HEK293 (cell line): ENCODE data around the gene PSAP.

Experiments
- ATF2 ChIP-seq: fragments of 450-650 bp; formaldehyde crosslinking; IDR thresholded peaks from 2 replicates; pipeline ENCODE4 v1.5.1; 2016; ENCODE audit warnings: missing biosample characterization, missing genetic modification characterization, low read depth
- ZNF10 ChIP-seq: fragments of 450-650 bp; formaldehyde crosslinking; IDR thresholded peaks from 2 replicates; pipeline ENCODE4 v1.5.1; 2017; ENCODE audit warnings: missing biosample characterization, missing genetic modification characterization
- ZNF133 ChIP-seq: fragments of 450-650 bp; formaldehyde crosslinking; IDR thresholded peaks from 2 replicates; pipeline ENCODE4 v1.5.1; 2016; ENCODE audit warnings: missing biosample characterization, missing genetic modification characterization
- ZNF23 ChIP-seq: fragments of 450-650 bp; formaldehyde crosslinking; IDR thresholded peaks from 2 replicates; pipeline ENCODE4 v1.5.1; 2016; ENCODE audit warnings: missing biosample characterization, missing genetic modification characterization, borderline replicate concordance
- ZNF274 ChIP-seq, 2 experiments: fragments of 200-500 bp in 1 of 2; fragments of 450-650 bp in 1 of 2; sonication (Bioruptor generic) in 1 of 2; formaldehyde crosslinking in 1 of 2; IDR thresholded peaks; 2 replicates each; pipeline versions ENCODE4 v1.5.1 to v1.6.1; 2014 to 2016; ENCODE audit warnings: borderline replicate concordance in 1 of 2, inconsistent platforms in 1 of 2, low read length in 1 of 2, missing biosample characterization in 1 of 2, missing genetic modification characterization in 1 of 2
- ZNF521 ChIP-seq: fragments of 450-650 bp; formaldehyde crosslinking; IDR thresholded peaks from 2 replicates; pipeline ENCODE4 v1.5.1; 2017; ENCODE audit warnings: missing biosample characterization, mild to moderate bottlenecking, missing genetic modification characterization
- ZNF623 ChIP-seq: fragments of 450-650 bp; formaldehyde crosslinking; IDR thresholded peaks from 2 replicates; pipeline ENCODE4 v1.5.1; 2016; ENCODE audit warnings: missing biosample characterization, missing genetic modification characterization
- TF ChIP-seq, protein P1 (sequence below): fragments of 450-650 bp; formaldehyde crosslinking; IDR thresholded peaks from 2 replicates; pipeline ENCODE4 v1.5.1; 2016; ENCODE audit warnings: missing biosample characterization, missing genetic modification characterization
- TF ChIP-seq, protein P2 (sequence below): fragments of 450-650 bp; formaldehyde crosslinking; IDR thresholded peaks from 2 replicates; pipeline ENCODE4 v1.5.1; 2016; ENCODE audit warnings: missing biosample characterization, missing genetic modification characterization
- TF ChIP-seq, protein P3 (sequence below): fragments of 450-650 bp; formaldehyde crosslinking; IDR thresholded peaks from 2 replicates; pipeline ENCODE4 v1.5.1; 2016; ENCODE audit warnings: missing biosample characterization, missing genetic modification characterization
- TF ChIP-seq, protein P4 (sequence below): fragments of 450-650 bp; formaldehyde crosslinking; IDR thresholded peaks from 2 replicates; pipeline ENCODE4 v1.5.1; 2016; ENCODE audit warnings: missing biosample characterization, missing genetic modification characterization

- TF ChIP-seq, protein P1, sequence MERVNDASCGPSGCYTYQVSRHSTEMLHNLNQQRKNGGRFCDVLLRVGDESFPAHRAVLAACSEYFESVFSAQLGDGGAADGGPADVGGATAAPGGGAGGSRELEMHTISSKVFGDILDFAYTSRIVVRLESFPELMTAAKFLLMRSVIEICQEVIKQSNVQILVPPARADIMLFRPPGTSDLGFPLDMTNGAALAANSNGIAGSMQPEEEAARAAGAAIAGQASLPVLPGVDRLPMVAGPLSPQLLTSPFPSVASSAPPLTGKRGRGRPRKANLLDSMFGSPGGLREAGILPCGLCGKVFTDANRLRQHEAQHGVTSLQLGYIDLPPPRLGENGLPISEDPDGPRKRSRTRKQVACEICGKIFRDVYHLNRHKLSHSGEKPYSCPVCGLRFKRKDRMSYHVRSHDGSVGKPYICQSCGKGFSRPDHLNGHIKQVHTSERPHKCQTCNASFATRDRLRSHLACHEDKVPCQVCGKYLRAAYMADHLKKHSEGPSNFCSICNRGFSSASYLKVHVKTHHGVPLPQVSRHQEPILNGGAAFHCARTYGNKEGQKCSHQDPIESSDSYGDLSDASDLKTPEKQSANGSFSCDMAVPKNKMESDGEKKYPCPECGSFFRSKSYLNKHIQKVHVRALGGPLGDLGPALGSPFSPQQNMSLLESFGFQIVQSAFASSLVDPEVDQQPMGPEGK (tag by site-specific recombination) = no peak
- TF ChIP-seq, protein P2, sequence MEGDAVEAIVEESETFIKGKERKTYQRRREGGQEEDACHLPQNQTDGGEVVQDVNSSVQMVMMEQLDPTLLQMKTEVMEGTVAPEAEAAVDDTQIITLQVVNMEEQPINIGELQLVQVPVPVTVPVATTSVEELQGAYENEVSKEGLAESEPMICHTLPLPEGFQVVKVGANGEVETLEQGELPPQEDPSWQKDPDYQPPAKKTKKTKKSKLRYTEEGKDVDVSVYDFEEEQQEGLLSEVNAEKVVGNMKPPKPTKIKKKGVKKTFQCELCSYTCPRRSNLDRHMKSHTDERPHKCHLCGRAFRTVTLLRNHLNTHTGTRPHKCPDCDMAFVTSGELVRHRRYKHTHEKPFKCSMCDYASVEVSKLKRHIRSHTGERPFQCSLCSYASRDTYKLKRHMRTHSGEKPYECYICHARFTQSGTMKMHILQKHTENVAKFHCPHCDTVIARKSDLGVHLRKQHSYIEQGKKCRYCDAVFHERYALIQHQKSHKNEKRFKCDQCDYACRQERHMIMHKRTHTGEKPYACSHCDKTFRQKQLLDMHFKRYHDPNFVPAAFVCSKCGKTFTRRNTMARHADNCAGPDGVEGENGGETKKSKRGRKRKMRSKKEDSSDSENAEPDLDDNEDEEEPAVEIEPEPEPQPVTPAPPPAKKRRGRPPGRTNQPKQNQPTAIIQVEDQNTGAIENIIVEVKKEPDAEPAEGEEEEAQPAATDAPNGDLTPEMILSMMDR (tag by site-specific recombination) = no peak
- no peak for TF ChIP-seq ZNF623
- TF ChIP-seq, protein P3, sequence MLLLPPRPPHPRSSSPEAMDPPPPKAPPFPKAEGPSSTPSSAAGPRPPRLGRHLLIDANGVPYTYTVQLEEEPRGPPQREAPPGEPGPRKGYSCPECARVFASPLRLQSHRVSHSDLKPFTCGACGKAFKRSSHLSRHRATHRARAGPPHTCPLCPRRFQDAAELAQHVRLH (tag by site-specific recombination) = no peak
- TF ChIP-seq, protein P4, sequence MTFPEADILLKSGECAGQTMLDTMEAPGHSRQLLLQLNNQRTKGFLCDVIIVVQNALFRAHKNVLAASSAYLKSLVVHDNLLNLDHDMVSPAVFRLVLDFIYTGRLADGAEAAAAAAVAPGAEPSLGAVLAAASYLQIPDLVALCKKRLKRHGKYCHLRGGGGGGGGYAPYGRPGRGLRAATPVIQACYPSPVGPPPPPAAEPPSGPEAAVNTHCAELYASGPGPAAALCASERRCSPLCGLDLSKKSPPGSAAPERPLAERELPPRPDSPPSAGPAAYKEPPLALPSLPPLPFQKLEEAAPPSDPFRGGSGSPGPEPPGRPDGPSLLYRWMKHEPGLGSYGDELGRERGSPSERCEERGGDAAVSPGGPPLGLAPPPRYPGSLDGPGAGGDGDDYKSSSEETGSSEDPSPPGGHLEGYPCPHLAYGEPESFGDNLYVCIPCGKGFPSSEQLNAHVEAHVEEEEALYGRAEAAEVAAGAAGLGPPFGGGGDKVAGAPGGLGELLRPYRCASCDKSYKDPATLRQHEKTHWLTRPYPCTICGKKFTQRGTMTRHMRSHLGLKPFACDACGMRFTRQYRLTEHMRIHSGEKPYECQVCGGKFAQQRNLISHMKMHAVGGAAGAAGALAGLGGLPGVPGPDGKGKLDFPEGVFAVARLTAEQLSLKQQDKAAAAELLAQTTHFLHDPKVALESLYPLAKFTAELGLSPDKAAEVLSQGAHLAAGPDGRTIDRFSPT = no peak
- no peak for TF ChIP-seq ZNF133 (tag by site-specific recombination)
- no peak for TF ChIP-seq ATF2 (tag by site-specific recombination)
- no peak for TF ChIP-seq ZNF23 (tag by site-specific recombination)
- no peak for TF ChIP-seq ZNF521 (tag by site-specific recombination)
- TF ChIP-seq ZNF274 (IDR thresholded peaks at IDR 0.05; ENCODE audit: low read length) = no peak
- no peak for TF ChIP-seq ZNF274 (tag by site-specific recombination; IDR thresholded peaks at IDR 0.05; ENCODE audit: borderline replicate concordance)
- TF ChIP-seq ZNF10 (tag by site-specific recombination) = no peak
Measured at GRCh38 chr10:71811351-71811750, 39.7 kb downstream of the PSAP start.
